Measurements from ENCODE around the gene HOXA3.

- no peak for TF ChIP-seq CTCF (IDR thresholded peaks at IDR 0.05)
- TF ChIP-seq POLR2AphosphoS5 (IDR thresholded peaks at IDR 0.05), result no peak
Observed at GRCh38 chr7:27198871-27199801, 46.8 kb upstream of the HOXA3 start.

All from esophagus muscularis mucosa (tissue), 3 donors.